Measurements from ENCODE around the gene THADA.

The THADA gene

GRCh38 chr2:43631618-43632317 is 35.9 kb upstream of the THADA start:
- Histone ChIP-seq H3K27me3 (ENCODE audit: low read depth, low read length) (peaks cover 31% of the 10 kb centered on the region), H2AFZ (ENCODE audit: low read depth, low read length) (no peak overlapping the region), H3K27ac (ENCODE audit: low read length) (no peak overlapping the region), H3K36me3 (replicated peaks; ENCODE audit: low read depth, low read length) (no peaks in the 10 kb centered on the region), H3K4me1 (ENCODE audit: low read length) (no peaks in the 10 kb centered on the region), H3K9me3 (ENCODE audit: insufficient read depth, low read length) (no peaks in the 10 kb centered on the region), H3K9ac (ENCODE audit: low read length) (no peak overlapping the region), H3K79me2 (ENCODE audit: low read length) (no peaks in the 10 kb centered on the region), H4K20me1 (ENCODE audit: insufficient read depth, low read length) (no peaks in the 10 kb centered on the region), H3K4me3 (ENCODE audit: low read length) (no peak overlapping the region), H3K4me2 (ENCODE audit: low read length) (no peak overlapping the region)
- TF ChIP-seq CTCF (IDR thresholded peaks at IDR 0.05; ENCODE audit: low read depth, low read length) (no peak), EZH2phosphoT487 (IDR thresholded peaks at IDR 0.05; ENCODE audit: low read depth) (no peak)

- Histone ChIP-seq H3K4me2 (ENCODE audit: low read length) (no peak overlapping the region), H3K4me3 (ENCODE audit: low read length) (no peak overlapping the region), H3K36me3 (replicated peaks; ENCODE audit: low read depth, low read length) (no peaks in the 10 kb centered on the region), H3K4me1 (ENCODE audit: low read length) (no peaks in the 10 kb centered on the region), H3K9ac (ENCODE audit: low read length) (no peak overlapping the region), H2AFZ (ENCODE audit: low read depth, low read length) (no peak overlapping the region), H3K27ac (ENCODE audit: low read length) (no peak overlapping the region), H3K27me3 (ENCODE audit: low read depth, low read length) (peaks cover 22% of the 10 kb centered on the region), H3K9me3 (ENCODE audit: insufficient read depth, low read length) (no peaks in the 10 kb centered on the region), H4K20me1 (ENCODE audit: insufficient read depth, low read length) (no peaks in the 10 kb centered on the region), H3K79me2 (ENCODE audit: low read length) (no peaks in the 10 kb centered on the region)
- no peak for TF ChIP-seq EZH2phosphoT487 (IDR thresholded peaks at IDR 0.05; ENCODE audit: low read depth)
- TF ChIP-seq CTCF (IDR thresholded peaks at IDR 0.05; ENCODE audit: low read depth, low read length) = no peak
Measured at GRCh38 chr2:43622931-43623451, 27.2 kb upstream of the THADA start.

GRCh38 chr2:43619511-43619910 is 23.7 kb upstream of the THADA start:
- Histone ChIP-seq H3K27me3 (ENCODE audit: low read depth, low read length) (peaks cover 23% of the 10 kb centered on the region), H3K79me2 (ENCODE audit: low read length) (no peaks in the 10 kb centered on the region), H3K27ac (ENCODE audit: low read length) (no peak overlapping the region), H3K9me3 (ENCODE audit: insufficient read depth, low read length) (no peaks in the 10 kb centered on the region), H4K20me1 (ENCODE audit: insufficient read depth, low read length) (no peaks in the 10 kb centered on the region), H3K4me2 (ENCODE audit: low read length) (no peak overlapping the region), H3K36me3 (replicated peaks; ENCODE audit: low read depth, low read length) (no peaks in the 10 kb centered on the region), H3K4me3 (ENCODE audit: low read length) (no peak overlapping the region), H2AFZ (ENCODE audit: low read depth, low read length) (no peak overlapping the region), H3K9ac (ENCODE audit: low read length) (no peak overlapping the region), H3K4me1 (ENCODE audit: low read length) (no peaks in the 10 kb centered on the region)
- TF ChIP-seq CTCF (IDR thresholded peaks at IDR 0.05; ENCODE audit: low read depth, low read length) (no peak), EZH2phosphoT487 (IDR thresholded peaks at IDR 0.05; ENCODE audit: low read depth) (no peak)

GRCh38 chr2:43616967-43617680 is 21.3 kb upstream of the THADA start:
- Histone ChIP-seq H2AFZ (ENCODE audit: low read depth, low read length) (no peak overlapping the region), H3K27me3 (ENCODE audit: low read depth, low read length) (peaks cover 7% of the 10 kb centered on the region), H3K4me1 (ENCODE audit: low read length) (no peaks in the 10 kb centered on the region), H3K27ac (ENCODE audit: low read length) (no peak overlapping the region), H3K4me3 (ENCODE audit: low read length) (no peak overlapping the region), H3K4me2 (ENCODE audit: low read length) (no peak overlapping the region), H4K20me1 (ENCODE audit: insufficient read depth, low read length) (no peaks in the 10 kb centered on the region), H3K9ac (ENCODE audit: low read length) (no peak overlapping the region), H3K9me3 (ENCODE audit: insufficient read depth, low read length) (no peaks in the 10 kb centered on the region), H3K36me3 (replicated peaks; ENCODE audit: low read depth, low read length) (no peaks in the 10 kb centered on the region), H3K79me2 (ENCODE audit: low read length) (no peaks in the 10 kb centered on the region)
- TF ChIP-seq CTCF (IDR thresholded peaks at IDR 0.05; ENCODE audit: low read depth, low read length) = no peak
- no peak for TF ChIP-seq EZH2phosphoT487 (IDR thresholded peaks at IDR 0.05; ENCODE audit: low read depth)
